HG02852 (cell line): ENCODE data around the gene OR4C13.
"Not testable (repeated sequence)": the region's sequence is repeated elsewhere in the genome, so short reads cannot be mapped to it uniquely, and the experiment has no call there.

ENCODE experiments used
- ATAC-seq: cut with Tn5 transposase; IDR thresholded peaks from one replicate; pipeline ENCODE4 v1.9.1; 2021; ENCODE audit warnings: mild to moderate bottlenecking, moderate library complexity; ENCODE audit not compliant: unreplicated experiment

Gene OR4C13

GRCh38 chr11:49952091-49952490 is at the start of gene OR4C13:
Gene OR4C13, plus strand, starts transcription at chr11:49952391. Its CDS starts 32 bp downstream, at chr11:49952423.
- no peak for ATAC-seq

GRCh38 chr11:49911516-49911915 is 40.7 kb upstream of the OR4C13 start:
- not testable (repeated sequence) for ATAC-seq

GRCh38 chr11:49948701-49949100 is 3.5 kb upstream of the OR4C13 start:
- not testable (repeated sequence) for ATAC-seq

- ATAC-seq = not testable (repeated sequence)
These were observed 21.2 kb downstream of the OR4C13 start for GRCh38 chr11:49973439-49973838.

GRCh38 chr11:49982435-49982834 is 30.2 kb downstream of the OR4C13 start, which contains the start of gene OR4C12:
Gene OR4C12, minus strand, starts transcription at chr11:49982535. Its CDS starts 34 bp downstream, at chr11:49982501.
- ATAC-seq = not testable (repeated sequence)

- no peak for ATAC-seq
These were observed 43.4 kb downstream of the OR4C13 start for GRCh38 chr11:49995565-49995964.
